Neutrophil (primary cell): ENCODE measurements around the gene FXN.
"Not testable (repeated sequence)": the region's sequence is repeated elsewhere in the genome, so short reads cannot be mapped to it uniquely, and the experiment has no call there.

Source experiments
- H3K27ac ChIP-seq: fragments of 200-600 bp; sonication (generic); 2 replicates; pipeline ENCODE4 v1.5.1; 2016; ENCODE audit warnings: mild to moderate bottlenecking, moderate library complexity
- H3K27me3 ChIP-seq: fragments of 200-600 bp; sonication (generic); 2 replicates; pipeline ENCODE4 v1.6.0; 2016; ENCODE audit warnings: mild to moderate bottlenecking
- H3K36me3 ChIP-seq: fragments of 200-600 bp; sonication (generic); 2 replicates; pipeline ENCODE4 v1.5.1; 2017
- H3K4me1 ChIP-seq, 2 experiments: fragments of 200-600 bp in 1 of 2; sonication (generic) in 1 of 2; 1 replicate in 1 of 2; 2 replicates in 1 of 2; pipeline versions ENCODE4 v1.5.1 to v1.6.1; 2013 to 2016; ENCODE audit warnings: low read depth in 1 of 2, low read length in 1 of 2, mild to moderate bottlenecking in 1 of 2, moderate library complexity in 1 of 2; ENCODE audit not compliant: control insufficient read depth in 1 of 2, insufficient read depth in 1 of 2
- H3K4me3 ChIP-seq, 2 experiments: fragments of 200-600 bp in 1 of 2; sonication (generic) in 1 of 2; 1 replicate in 1 of 2; 2 replicates in 1 of 2; pipeline ENCODE4 v1.5.1; 2013 to 2016; ENCODE audit warnings: low read depth in 1 of 2, low read length in 1 of 2, mild to moderate bottlenecking in 1 of 2, moderate library complexity in 1 of 2
- H3K9me3 ChIP-seq: fragments of 200-600 bp; sonication (generic); 2 replicates; pipeline ENCODE4 v1.5.1; 2016
- TF ChIP-seq, protein P1 (sequence below): fragments of 200-600 bp; sonication (generic); IDR thresholded peaks from 2 replicates; pipeline ENCODE4 v1.5.1; 2016; ENCODE audit warnings: antibody characterized with exemption

The FXN gene

DNA sequence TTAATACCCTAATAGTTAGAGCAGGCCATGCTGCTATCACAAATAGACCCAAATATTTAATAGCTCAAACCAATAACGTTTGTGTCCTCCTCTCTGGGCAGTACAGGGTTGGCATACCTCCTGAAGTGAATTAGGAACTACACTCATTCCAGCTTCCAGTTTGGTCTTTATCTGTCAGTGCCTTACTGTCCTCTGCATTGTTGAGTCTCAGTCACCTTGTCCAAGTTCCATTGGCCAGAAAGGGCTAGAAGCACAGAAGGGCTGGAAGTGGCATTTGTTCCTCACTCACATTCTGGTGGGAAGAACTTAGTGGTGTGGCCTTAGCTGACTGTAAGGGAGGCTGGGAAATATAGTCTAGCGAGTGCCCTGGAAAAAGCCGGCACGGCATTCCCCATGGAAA lies 11.2 kb downstream of the FXN start:
- TF ChIP-seq, protein P1, sequence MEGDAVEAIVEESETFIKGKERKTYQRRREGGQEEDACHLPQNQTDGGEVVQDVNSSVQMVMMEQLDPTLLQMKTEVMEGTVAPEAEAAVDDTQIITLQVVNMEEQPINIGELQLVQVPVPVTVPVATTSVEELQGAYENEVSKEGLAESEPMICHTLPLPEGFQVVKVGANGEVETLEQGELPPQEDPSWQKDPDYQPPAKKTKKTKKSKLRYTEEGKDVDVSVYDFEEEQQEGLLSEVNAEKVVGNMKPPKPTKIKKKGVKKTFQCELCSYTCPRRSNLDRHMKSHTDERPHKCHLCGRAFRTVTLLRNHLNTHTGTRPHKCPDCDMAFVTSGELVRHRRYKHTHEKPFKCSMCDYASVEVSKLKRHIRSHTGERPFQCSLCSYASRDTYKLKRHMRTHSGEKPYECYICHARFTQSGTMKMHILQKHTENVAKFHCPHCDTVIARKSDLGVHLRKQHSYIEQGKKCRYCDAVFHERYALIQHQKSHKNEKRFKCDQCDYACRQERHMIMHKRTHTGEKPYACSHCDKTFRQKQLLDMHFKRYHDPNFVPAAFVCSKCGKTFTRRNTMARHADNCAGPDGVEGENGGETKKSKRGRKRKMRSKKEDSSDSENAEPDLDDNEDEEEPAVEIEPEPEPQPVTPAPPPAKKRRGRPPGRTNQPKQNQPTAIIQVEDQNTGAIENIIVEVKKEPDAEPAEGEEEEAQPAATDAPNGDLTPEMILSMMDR = no peak
- H3K9me3 ChIP-seq = no peaks in the 10 kb centered on the region
- H3K4me3 ChIP-seq = no peak overlapping the region
- H3K36me3 ChIP-seq = peaks cover 39% of the 10 kb centered on the region
- H3K27me3 ChIP-seq = no peaks in the 10 kb centered on the region
- H3K27ac ChIP-seq = no peak overlapping the region
- no peaks in the 10 kb centered on the region for H3K4me1 ChIP-seq

DNA sequence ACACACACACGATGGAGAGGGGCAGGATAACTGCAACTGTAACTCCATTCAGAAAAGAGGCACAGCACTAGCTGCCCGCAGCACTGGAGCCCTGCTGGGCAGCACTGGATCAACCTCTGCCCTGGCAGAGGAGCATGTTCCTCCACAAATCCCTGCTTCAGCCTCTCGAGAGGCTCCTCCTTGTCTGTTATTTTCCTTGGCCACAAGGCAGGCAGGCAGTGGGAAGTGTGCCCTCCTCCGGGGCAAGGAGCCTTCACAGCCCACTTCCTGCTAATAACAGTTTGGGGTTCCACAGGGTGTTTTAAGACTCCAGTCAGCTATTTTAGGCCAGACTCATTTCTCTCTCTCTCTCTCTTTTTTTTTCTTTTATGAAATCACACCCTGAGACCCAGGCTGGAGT lies 11.8 kb downstream of the FXN start:
- TF ChIP-seq, protein P1 = no peak
- Histone ChIP-seq H3K36me3 (peaks cover 39% of the 10 kb centered on the region), H3K27ac (no peak overlapping the region), H3K4me1 (no peaks in the 10 kb centered on the region), H3K27me3 (no peaks in the 10 kb centered on the region), H3K4me3 (no peak overlapping the region), H3K9me3 (no peaks in the 10 kb centered on the region)

DNA sequence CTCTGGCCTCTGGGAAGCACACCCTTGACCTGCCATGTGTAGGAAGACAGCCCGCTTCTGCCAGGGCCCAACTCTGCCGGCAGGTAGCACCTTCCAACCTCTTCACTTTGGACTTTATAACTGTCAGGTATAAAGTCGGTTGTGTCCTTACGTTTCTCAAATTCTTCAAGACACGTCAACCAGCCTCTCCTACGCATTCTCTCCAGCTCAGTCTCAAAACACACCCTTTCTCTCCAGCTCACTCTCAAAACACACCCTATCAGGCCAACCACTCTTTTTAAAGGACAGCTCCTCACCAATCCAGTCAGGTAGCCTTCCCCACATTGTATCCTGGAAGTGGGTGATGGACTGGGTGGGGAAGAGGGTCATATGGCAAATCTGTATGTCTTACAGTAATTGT lies 13.5 kb downstream of the FXN start:
- Histone ChIP-seq H3K4me1 (no peaks in the 10 kb centered on the region), H3K9me3 (no peaks in the 10 kb centered on the region), H3K36me3 (peaks cover 39% of the 10 kb centered on the region), H3K4me3 (no peak overlapping the region), H3K27me3 (no peaks in the 10 kb centered on the region), H3K27ac (no peak overlapping the region)
- TF ChIP-seq, protein P1 = no peak

DNA sequence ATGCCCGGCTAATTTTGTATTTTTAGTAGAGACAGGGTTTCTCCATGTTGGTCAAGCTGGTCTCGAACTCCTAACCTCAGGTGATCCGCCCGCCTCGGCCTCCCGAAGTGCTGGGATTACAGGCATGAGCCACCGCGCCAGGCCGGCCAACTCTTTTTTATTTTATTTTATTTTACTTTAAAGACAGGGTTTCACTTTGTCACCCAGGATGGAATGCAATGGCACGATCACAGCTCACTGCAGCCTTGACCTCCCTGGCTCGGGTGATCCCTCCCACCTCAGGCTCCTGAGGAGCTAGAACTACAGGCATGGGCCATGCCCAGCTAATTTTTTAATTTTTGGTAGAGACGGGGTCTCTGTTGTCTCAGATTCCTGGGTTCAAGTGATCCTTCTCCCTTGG lies 15.4 kb downstream of the FXN start:
- H3K36me3 ChIP-seq = peaks cover 46% of the 10 kb centered on the region

DNA sequence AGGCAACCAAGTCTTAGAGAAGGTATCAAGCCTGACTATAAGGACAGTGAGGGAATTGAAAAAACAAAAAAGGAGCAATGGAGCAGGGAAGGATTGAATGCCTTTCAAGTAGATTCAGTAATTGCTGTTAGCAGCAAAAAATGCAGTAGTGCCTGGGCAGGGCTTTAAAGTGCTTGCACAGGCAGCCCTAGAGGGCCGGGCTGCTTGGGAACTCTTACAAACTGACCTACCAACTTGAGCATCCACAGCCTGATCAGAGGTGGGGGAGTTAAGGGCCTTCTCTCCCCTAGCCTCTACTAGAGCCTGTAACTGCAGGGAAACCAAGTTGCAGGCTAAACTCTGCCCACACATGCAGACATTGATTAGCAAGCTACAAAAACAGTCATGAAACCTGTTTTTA lies 19.4 kb downstream of the FXN start:
- Histone ChIP-seq H3K9me3 (no peaks in the 10 kb centered on the region), H3K36me3 (peaks cover 32% of the 10 kb centered on the region), H3K27ac (no peak overlapping the region), H3K4me3 (no peak overlapping the region), H3K4me1 (no peaks in the 10 kb centered on the region), H3K27me3 (no peaks in the 10 kb centered on the region)
- TF ChIP-seq, protein P1 = no peak

More for the DNA sequence above, 15.4 kb downstream of the FXN start:
- H3K27me3 ChIP-seq, H3K27ac ChIP-seq, H3K9me3 ChIP-seq, H3K4me3 ChIP-seq, H3K4me1 ChIP-seq: not testable (repeated sequence)

DNA sequence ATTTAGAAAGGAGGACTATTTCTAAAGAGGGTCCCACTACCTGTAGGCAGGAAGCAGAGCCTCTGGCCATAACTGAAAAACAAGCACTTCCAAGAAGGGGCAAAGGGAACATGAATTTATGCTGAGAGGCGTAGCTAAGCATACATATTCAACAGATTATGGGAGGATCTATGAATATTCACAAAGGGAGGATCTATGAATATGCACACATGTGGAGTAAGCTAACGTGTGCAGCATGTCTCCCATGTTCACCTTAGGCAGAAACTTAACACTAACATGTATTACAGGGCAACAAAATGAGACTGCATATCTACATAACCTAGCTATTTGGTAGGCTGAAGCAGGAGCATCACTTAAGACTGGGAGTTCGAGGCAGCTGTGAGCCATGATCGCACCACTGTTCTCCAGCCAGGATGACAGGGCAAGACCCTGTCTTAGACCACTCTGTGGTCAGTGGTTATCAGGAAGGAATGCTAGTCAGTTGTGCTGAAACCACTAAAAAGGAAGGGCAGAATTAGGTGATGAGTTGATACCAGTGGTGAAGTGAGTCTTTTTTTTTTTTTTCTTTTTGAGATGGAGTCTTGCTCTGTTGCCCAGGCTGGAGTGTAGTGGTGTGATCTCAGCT lies 20.8 kb downstream of the FXN start:
- peaks cover 31% of the 10 kb centered on the region for H3K36me3 ChIP-seq

More for the DNA sequence above, 20.8 kb downstream of the FXN start:
- Histone ChIP-seq H3K4me1 (no peaks in the 10 kb centered on the region), H3K9me3 (no peaks in the 10 kb centered on the region), H3K4me3 (no peak overlapping the region), H3K27me3 (no peaks in the 10 kb centered on the region), H3K27ac (no peak overlapping the region)
- TF ChIP-seq, protein P1 = no peak
